Measurements from ENCODE around the gene DNM3.

DNA sequence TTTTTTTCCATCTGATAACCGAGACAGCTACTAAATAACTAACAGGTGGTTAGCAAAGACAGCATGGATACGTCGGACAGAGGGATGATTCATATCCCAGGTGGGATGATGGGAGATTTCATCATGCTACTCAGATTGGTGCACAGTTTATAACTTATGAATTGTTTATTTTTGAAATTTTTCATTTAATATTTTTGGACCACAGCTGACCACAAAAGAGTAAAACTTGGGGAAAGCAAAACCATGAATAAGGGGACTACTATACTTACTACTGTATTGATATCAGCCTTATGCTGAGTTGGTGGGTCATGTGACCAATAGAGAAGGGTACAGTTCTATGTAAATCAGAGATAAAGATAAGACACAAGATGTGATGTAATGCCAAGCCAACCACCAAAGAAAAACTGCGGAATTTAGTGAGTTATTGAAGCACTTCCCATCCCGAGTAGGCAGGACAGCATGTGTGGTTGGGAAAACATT, 331.1 kb downstream of the DNM3 start:
- TF ChIP-seq CTCF (IDR thresholded peaks at IDR 0.05; ENCODE audit: extremely low read depth in 1 of 2, insufficient read depth in 1 of 2, low read depth in 1 of 2, low read length in 2 of 2) (no peak), EZH2 (IDR thresholded peaks at IDR 0.05; ENCODE audit: borderline replicate concordance, low read depth, low read length, severe bottlenecking) (no peak), POLR2A (IDR thresholded peaks at IDR 0.05; ENCODE audit: low read depth, low read length) (no peak)
- TF ChIP-seq, protein P1, sequence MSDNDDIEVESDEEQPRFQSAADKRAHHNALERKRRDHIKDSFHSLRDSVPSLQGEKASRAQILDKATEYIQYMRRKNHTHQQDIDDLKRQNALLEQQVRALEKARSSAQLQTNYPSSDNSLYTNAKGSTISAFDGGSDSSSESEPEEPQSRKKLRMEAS (IDR thresholded peaks at IDR 0.05; ENCODE audit: insufficient read depth, insufficient read length) = no peak
